ENCODE results near the gene KDM4C.
"Not testable (repeated sequence)": the region's sequence is repeated elsewhere in the genome, so short reads cannot be mapped to it uniquely, and the experiment has no call there.

KDM4C gene

DNA sequence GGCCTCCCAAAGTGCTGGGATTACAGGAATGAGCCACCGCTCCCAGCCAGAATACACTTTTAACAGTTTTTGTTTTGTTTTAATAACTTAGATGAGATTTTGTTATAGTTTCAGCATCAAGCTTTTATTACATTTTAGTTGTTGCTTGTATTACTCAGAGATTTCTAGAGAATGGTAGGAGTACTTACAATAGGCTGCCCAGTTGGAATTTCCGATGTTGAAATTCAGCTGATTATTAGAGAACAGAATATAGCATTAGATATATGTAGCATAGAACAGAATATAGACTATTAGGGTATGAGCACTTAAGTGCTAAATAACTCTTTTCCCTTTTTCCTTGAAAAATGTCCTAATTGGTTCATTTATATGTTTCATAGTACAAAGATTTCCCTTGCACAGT is 6.2 kb downstream of the KDM4C start:
- DNase-seq (ENCODE audit: low read depth in 2 of 2): no peak

DNA sequence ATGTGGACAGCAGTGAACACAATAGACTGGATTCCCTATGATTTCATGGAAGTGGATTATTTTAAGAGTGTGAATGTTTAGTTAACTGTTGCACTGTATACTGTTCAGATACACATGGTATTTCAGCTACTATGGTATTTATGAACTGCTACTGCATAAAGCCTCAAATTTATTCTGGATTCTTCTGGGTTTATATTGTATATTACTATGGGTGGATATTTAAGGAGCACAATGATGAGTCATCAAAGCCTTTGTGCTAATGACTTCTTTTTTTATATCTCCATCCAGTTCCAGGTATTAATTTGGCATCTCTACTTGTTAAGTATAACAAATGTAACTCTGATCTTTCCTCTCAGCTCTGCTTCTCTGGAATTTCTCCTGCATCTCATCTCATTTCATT is 6.8 kb downstream of the KDM4C start:
- DNase-seq (ENCODE audit: low read depth in 2 of 2): no peak

DNA sequence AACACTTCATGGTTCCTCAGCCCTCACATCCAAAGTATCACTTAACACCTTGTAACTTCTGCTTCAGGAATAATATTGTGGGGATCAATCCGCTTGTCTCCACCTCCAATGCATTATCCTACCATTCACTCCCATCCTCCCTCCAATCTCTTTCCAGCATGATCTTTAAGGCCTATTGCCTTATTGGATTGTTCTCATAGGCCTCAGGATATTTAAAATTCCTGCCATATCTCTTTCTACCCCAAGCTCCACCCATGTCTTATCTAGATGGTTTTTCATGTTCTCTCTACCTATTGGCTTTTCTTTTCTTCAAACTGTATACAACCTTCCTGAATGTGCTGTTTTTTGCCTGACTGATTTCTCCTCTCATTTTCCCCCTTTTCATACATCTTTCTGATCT is 7.2 kb downstream of the KDM4C start:
- DNase-seq (ENCODE audit: low read depth in 2 of 2): no peak

DNA sequence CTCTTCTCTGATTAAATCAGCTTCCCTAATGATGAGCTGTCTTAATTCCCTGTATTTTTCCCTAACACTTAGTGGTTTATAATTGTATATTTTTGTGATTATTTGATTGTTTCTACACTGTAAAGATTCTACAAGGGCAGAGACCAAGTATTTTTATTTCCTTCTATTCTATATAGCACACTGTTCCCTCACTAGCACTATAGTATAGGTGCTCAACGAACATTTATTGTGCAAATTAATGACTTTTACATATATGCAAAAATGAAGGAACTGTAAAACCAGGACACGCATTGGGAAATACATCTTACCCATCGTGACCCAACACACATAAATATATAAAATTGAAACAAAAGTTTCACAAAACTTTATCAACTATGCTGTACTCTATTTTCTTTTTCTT is 7.6 kb downstream of the KDM4C start:
- no peak for DNase-seq (ENCODE audit: low read depth in 2 of 2)

DNA sequence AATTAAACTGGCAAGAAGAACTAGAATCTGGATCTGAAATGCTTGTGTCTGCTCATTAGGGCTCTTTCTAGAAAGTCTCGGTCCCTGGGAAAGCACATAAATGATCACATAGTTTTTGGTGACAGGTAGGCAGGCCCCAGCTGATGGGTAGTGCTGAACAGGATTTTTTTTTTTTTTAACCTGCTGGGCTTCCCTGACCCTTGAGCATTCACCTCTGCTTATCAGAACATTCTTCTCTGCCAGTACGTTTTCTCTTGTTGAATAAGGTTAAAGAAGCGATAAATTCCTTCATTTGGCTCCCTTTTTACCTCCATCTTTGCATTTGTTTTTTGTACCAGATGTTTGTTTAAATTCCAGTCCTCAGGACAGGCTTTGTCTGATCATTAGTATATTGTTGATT is 8.8 kb downstream of the KDM4C start:
- DNase-seq (ENCODE audit: low read depth in 2 of 2): no peak

DNA sequence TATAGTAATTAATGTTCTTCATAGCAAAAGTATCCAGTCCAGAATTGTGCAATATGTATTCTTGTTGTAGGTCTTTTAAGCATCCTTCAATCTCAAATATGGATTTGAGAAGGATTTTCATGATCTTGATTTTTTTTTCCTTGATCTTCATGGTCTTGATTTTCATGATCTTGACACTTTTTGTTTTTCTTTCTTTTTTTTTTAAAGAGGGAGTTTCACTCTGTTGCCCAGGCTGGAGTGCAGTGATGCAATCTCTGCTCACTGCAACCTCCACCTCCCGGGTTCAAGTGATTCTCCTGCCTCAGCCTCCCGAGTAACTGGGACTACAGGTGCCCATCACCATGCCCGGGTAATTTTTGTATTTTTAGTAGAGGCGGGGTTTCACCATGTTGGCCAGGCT is 10.8 kb downstream of the KDM4C start:
- DNase-seq (ENCODE audit: low read depth in 2 of 2): not testable (repeated sequence)

DNA sequence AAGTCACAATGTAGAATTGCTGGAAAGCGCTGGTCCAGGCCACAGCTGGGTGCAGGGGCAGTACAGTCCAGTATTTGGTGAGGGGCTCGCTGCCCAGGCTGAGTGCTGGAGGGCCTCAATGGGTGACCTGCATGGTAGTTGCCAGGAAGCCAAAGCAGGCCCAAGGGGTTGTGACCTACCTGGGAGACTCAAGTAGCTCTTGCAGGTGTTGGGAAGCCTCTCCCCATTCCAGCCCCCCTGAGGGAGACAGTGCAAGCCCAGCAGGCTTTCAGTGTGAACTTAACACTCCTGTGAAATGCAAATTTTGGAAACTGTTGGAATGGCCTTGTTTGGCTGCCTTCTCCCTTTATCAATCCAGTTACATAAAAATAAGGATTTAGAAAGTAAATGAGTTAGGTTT is 13.9 kb downstream of the KDM4C start:
- DNase-seq (ENCODE audit: low read depth in 2 of 2): no peak

DNA sequence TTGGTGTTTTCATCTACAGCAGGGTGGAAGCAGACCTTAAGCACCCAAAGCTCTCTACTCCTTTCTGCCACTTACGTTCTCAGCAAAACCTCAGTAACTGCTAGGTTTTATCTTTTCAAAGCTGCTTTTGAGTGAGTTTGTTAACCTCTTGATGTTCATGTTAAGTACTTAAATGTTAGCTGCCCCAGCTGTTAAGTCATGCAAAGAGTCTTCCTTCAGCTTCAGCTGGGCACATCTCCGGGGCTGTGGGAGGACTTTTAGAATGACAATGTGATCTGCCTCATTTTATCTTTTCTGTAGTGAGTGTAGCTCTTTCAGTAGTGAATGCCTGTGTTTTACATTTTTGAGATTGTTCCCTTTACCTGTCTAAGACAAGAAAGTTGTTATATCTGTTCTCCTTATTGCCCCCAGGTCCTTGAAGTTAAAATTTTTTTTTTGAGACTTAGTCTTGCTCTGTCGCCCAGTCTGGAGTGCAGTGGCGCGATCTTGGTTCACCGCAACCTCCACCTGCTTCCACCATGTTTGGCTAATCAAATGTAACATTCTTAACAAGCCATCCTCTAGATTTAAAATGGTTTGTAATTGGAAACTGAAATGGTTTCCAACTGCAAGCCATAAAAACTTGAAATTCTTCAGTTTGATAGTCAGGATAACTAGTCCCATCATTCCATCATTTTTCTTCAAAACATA is 19.6 kb downstream of the KDM4C start:
- DNase-seq (ENCODE audit: low read depth in 2 of 2): no peak

DNA sequence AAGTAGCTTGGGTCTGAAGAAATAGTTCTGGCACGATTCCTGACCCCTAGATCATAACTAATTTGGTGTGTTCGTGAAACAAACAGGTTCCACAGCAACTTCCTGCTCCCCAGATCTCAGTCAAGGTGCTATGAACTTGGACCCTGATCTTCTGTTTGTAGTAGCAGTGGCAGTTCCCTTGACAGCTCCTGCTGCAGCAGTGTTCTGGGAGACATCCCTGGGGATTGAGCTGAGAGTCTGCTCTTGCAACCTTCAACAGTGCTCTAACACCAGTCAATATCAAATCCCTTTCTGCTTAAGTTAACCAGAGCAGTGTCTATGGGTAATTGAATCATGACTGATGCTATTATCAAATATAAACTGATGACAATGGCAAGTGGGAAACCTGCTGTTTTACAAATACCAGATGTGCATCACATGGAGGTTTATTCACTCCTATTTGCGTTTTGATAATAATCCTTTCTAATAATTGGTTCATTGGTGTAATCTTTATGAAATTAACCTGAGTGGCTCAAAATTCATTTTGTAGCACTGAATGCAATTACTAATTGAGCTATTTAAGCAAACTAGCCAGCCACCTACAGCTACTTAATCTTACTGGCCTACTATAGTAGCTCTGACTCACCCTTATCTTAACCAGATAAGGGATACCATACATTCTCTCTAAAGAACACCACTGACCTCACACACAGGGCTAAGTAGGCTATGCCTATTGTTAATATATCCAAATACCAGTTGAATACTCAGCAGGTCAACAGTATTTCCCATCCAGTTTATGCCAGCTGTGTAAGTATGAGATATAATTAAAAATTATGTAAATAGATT is 21.9 kb downstream of the KDM4C start:
- DNase-seq (ENCODE audit: low read depth in 2 of 2): no peak

DNA sequence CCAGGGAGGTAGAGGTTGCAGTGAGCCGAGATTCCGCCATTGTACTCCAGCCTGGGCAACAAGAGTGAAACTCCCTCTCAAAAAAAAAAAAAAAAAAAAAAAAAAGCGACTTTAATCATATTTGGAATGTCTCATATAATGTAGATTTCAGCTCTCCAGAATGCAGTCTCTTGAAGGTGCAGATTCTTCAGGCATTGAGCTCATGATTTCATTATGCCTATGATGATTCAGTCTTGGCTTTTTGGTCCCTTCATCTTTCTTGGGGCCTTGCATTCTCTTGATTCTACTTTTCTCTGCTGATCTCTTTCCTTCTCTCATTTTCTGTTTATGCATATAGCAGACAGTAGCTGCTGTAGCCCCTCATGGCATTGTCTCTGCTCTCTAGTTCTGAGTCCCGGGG is 22.9 kb downstream of the KDM4C start:
- no peak for DNase-seq (ENCODE audit: low read depth in 2 of 2)

DNA sequence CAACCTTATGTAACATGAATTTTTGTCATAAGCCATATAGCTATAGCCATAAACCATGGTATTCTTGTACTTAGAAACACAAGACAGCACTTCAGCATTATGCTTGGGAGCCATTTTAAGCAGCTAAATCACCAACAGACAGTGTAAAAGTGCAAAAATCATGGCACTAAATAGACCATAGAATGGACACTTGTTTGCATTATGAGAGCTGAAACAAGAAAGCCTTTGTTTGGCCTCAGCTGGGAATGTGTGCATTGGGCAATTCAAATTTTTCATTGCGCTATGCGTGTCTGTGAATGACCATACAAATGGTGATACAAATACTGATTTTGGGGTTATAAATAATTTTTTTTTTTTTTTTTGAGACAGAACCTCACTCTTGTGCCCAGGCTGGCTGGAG is 23.7 kb downstream of the KDM4C start:
- DNase-seq (ENCODE audit: low read depth in 2 of 2): no peak

DNA sequence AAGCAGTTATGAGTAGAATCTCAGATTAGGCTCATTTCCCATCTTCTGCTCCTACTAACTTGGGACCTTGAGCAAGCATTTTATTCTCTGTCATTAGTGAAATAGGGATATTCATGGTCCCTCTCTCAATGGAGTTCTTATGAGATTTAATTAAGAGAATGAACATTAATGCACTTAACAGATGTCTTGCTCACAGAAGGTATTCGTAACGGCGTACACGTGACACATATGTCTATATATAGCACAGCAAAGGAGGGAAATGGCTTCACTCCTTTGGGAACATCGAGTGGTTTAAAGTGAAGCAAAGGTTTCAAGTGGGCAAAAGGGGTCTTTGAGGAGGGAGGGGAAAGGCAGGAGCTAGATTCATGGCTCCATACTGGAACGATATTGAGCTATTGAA is 24.6 kb downstream of the KDM4C start:
- DNase-seq (ENCODE audit: low read depth in 2 of 2): no peak

DNA sequence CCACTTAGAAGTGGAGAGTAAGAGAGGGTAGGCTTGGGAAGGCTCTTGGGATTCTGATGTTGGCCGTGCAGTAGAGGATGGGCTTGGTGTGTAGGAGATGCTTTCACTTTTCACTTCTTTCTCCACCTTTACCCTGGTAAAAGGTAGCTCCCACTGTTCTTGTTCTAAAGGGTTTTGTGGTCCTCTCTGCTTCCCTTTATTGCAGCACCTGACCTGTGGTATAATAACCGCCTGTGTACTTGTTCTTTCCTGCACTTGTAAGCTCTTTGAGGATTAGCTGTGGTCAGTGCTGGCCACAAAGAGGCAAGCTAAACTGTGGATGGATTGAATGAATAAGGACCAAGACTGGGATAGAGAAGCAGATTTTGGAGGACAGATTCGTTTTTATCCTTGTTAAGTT is 25.2 kb downstream of the KDM4C start:
- no peak for DNase-seq (ENCODE audit: low read depth in 2 of 2)

DNA sequence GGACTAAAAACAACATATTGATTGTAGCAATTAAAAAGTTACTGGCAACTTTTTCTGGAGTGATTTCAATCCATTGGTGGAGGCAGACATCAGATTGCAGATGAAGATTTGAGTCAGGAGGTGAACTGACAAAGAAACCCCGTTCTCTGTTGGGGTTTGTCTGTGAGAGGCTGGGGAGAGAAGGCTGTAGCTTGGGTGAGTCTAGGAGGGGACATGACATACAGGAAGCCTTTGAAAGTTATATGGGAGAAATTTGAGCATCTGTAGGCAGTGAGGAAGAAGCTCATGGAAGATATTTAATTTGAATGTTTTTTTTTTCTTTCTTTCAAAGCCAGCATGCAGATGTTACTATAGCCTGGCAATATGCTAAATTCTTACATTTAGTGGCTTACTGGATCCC is 26.0 kb downstream of the KDM4C start:
- no peak for DNase-seq (ENCODE audit: low read depth in 2 of 2)

DNA sequence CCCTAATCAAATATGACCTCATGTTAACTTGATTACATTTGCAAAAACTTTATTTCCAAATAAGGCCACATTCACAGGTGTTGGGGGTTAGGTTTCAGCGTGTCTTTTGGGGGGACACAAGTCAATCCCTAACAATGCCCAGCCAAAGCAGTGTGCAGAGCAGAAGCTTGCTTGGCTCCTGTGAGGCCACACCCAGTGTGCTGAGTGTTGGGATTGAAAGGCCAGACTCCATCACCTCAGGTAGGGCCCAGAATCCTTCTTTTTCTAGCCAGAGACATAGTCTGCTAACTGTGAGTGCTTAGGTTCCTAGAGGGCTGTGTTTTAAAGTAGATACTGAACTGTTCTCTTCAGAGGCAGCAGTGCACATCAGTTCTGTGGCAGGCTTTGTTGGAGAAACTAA is 27.9 kb downstream of the KDM4C start:
- DNase-seq (ENCODE audit: low read depth in 2 of 2): no peak

DNA sequence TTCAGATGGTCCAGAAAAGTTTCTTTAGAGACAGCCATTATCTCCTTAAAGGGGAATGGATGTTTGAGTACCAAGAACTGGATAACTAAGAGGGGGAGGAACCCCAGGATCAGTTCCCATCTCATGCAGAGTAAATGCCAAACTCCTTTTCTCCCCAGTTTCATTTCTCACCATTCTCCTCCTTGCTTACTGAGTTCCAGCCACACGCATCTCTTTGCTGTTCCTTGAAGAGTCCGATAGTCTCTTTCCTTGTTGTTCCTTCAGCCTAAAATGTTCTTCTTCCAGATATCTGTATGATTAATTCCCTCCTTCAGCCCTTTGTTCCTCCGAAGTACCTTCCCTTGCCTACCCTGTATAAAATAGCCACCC is 30.0 kb downstream of the KDM4C start:
- no peak for DNase-seq (ENCODE audit: low read depth in 2 of 2)

DNA sequence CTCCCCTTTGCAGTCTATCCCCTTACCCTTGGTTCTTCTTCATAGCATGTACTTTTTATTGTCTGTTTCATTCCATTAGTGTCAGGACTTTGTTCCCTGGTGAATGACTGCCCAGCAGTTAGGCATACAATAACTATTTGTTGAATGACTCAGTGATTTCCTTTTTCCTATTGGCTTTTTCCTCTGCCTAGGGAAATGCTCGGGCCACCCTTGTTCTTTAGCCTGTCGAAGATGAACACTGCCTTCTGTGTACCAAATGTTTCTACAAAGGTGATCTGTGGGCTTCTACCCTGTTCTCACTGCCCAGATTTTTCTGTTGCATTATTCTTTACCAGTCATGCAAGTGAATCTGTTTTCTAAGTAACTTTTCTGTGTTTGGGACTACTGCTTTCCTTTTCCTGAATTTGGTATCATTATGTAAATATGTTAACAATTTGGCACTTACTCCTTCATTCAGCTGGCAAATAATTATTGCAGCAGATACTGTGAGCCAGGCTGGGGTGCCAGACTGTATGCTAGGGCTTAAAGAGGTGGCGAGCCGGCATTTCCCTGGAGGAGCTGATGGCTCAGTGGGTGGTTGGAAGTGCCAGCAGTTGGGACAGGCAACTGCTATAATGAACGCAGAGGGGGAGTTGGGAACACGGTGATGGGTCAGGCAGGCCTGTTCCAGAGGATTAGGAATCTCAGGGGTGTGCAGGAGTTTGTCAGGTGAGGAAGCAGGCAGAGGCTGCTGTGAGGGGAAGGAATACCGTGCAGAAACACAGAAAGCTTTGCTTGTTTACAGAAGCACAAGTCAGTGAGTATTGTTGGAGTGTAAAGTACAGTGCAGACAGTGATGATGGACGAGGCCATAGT is 30.6 kb downstream of the KDM4C start:
- DNase-seq (ENCODE audit: low read depth in 2 of 2): no peak

DNA sequence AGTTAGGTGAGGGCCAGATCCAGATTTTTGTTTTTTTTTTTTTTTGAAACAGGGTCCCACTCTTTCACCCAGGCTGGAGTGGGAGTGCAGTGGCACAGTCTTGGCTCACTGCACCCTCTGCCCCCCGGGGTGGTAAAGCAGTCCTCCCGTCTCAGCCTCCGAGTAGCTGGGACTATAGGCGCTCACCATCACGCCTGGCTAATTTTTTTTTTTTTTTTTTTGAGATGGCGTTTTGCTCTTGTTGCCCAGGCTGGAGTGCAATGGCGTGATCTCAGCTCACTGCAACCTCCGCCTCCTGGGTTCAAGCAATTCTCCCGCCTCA is 31.2 kb downstream of the KDM4C start:
- not testable (repeated sequence) for DNase-seq (ENCODE audit: low read depth in 2 of 2)

DNA sequence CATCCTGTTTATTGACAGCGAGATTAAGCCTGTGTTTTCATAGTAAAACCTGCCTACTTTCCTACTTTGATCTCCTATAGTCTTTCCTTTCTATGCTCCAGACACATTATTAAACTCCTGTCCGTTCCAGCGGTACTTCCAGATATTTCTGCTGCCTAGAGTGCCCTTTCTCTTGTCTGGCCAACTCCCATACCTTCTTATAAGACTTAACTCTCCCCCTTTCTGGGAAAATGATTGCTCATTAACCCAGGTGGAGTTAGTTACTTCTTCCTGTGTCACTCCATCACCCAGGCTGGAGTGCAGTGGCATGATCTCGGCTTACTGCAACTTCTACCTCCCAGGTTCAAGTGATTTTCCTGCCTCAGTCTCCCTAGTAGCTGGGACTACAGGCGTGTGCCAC is 33.1 kb downstream of the KDM4C start:
- DNase-seq (ENCODE audit: low read depth in 2 of 2): no peak

DNA sequence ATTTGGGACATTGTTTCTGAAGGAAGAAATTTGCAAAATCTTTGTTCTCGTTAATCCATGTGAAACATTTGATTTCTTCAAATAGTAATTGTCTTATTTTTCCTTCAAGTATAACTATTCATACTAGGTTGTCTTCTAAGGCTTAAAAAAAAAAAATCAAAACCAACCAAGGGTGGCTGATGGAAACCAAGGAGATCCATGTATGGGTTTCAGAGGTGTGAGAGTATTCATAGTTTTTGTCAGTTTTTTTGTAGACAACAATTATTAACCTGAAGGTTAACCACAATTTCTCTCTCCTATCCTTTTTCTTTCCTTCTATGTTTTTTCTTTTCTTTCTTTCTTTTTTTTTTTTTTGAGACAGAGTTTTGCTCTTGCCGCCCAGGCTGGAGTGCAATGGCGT is 35.4 kb downstream of the KDM4C start:
- no peak for DNase-seq (ENCODE audit: low read depth in 2 of 2)

DNA sequence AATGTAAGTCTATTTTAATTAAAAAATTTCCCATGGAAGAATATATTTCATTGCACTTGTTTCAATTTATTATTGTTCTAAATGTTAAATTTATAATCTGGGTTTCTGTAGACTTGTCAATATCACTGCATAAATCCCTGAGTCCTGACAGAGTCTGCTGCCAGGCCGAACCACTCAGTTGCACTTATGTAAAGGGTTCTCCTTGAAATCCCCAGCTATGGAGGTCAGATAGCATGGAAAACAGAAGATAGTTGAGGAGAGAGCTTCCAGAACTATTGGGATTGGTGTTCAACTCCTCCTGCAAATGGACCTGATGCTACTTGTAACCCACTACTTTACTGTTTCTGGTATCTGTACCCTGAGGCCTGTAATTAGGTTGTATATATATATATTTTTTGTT is 37.2 kb downstream of the KDM4C start:
- DNase-seq (ENCODE audit: low read depth in 2 of 2): no peak

DNA sequence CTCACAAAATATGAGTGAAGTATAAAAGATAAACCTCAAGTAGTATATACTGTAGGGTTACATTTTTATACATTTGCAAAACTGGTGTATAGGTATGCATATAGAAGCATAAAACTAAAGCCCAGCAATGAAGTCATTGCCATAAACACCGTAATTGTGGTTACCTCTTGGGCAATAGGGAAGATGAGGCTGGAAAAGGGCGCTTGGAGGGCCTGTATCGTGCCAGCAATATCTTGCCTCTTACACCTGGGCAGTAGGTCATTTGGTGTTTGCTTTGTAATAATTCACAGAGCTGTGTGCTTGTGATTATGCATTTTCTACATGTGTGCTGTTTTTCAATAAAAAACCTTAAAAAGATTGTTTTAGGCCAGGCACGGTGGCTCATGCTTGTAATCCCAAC is 45.2 kb downstream of the KDM4C start:
- DNase-seq (ENCODE audit: low read depth in 2 of 2): no peak

DNA sequence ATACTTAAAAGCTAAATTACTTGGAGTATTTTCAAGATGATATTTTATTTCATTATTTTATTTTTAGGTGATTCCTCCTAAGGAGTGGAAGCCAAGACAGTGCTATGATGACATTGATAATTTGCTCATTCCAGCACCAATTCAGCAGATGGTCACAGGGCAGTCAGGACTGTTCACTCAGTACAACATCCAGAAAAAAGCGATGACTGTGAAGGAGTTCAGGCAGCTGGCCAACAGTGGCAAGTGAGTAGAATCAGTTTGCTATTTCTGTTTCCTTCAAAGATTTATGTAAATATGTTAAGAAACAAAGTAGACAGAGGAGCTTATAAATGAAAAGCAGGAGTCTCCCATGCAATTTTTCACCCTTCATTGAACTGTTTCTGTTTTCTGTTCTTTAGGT is 47.8 kb downstream of the KDM4C start:
- DNase-seq (ENCODE audit: low read depth in 2 of 2): no peak

Data from stimulated activated CD4-positive, alpha-beta T cell treated with anti-CD3 and anti-CD28 coated beads, Interleukin-4, amount 100 ng/mL, for 48 hours (primary cell).